Aorta (tissue), 5 donors: ENCODE results near the gene PRXL2B. TPM values are rescaled to one million over a fixed set of nuclear protein-coding genes. Genes with fewer than 3 reads are reported as not detected.
"Not testable (repeated sequence)": the region's sequence is repeated elsewhere in the genome, so short reads cannot be mapped to it uniquely, and the experiment has no call there.

Source experiments
- ATAC-seq: fragments of 200-7000 bp; cut with Tn5 transposase; one replicate; pipeline ENCODE4 v1.9.1; 2022; ENCODE audit warnings: moderate library complexity; ENCODE audit not compliant: low FRiP score
- DNase-seq, 2 donors: peaks; one replicate each; pipeline ENCODE4 v3.0.0-alpha.2; 2020
- H3K27ac ChIP-seq, 2 donors: one replicate each; pipeline ENCODE4 v1.5.1; 2013; ENCODE audit warnings: low read length in 2 of 2, mild to moderate bottlenecking in 2 of 2, moderate library complexity in 2 of 2, control low read depth in 1 of 2, inconsistent platforms in 1 of 2, low read depth in 1 of 2
- H3K27me3 ChIP-seq, 2 donors: one replicate each; pipeline ENCODE4 v1.6.1; 2013; ENCODE audit warnings: control low read depth in 1 of 2, low read length in 1 of 2, mild to moderate bottlenecking in 1 of 2, moderate library complexity in 1 of 2; ENCODE audit not compliant: insufficient read depth in 2 of 2, control insufficient read depth in 1 of 2
- H3K36me3 ChIP-seq, 2 donors: one replicate each; pipeline ENCODE4 v1.6.1; 2013; ENCODE audit warnings: control low read depth in 1 of 2, low read length in 1 of 2, mild to moderate bottlenecking in 1 of 2; ENCODE audit not compliant: insufficient read depth in 2 of 2, control insufficient read depth in 1 of 2
- H3K4me1 ChIP-seq, 2 donors: one replicate each; pipeline ENCODE4 v1.6.1; 2013; ENCODE audit warnings: low read length in 2 of 2, control low read depth in 1 of 2, mild to moderate bottlenecking in 1 of 2, moderate library complexity in 1 of 2; ENCODE audit not compliant: insufficient read depth in 2 of 2, control insufficient read depth in 1 of 2
- H3K4me3 ChIP-seq, 2 donors: one replicate each; pipeline ENCODE4 v1.5.1; 2013; ENCODE audit warnings: low read length in 2 of 2, control low read depth in 1 of 2, mild to moderate bottlenecking in 1 of 2
- H3K9me3 ChIP-seq: one replicate; pipeline ENCODE4 v1.6.1; 2013; ENCODE audit warnings: mild to moderate bottlenecking, low read length; ENCODE audit not compliant: control insufficient read depth
- WGBS, 2 donors: extraction: QIAGEN DNeasy Blood & Tissue Kit; methylation state at CpG; one replicate each; pipeline ENCODE4 v1.1.7; 2013; 5-methylcytosine and 5-hydroxymethylcytosine counted together
- intact Hi-C, 2 donors: fragments of 100-400 bp; cut with DNase I; formaldehyde crosslinking; loops; one replicate each; pipeline versions ENCODE4 v1.14.2 to v1.15.0; 2022
- polyA plus RNA-seq, 2 donors: library from polyadenylated mRNA; stranded (reverse); fragments of 200-250 nt; gene quantifications; one replicate each; pipeline ENCODE4 v1.2.3, GENCODE V29; 2013
- total RNA-seq, 2 donors: library from RNA; stranded (reverse); fragmentation: NEBNext Ultra II Directional; extraction: Animal tissue kit (Norgen Biotek cat#: 25700); gene quantifications; one replicate each; pipeline ENCODE4 v1.2.1, GENCODE V29; 2021
- donor health status: healthy with polysubstance abuse.
- donor health status: Bipolar disorder and iron deficiency.
- donor health status: DM: no; HTN: no; CAD: no.
- donor health status: DM: no; HTN: no; CAD: no.
- donor health status: DM: yes; HTN: yes; CAD: no.

PRXL2B gene
- total and polyA plus RNA-seq, 4 donors, result 6.4 to 15.1 (median 7.4) TPM

GRCh38 chr1:2548068-2548589, 38.4 kb upstream of the PRXL2B start:
- no peaks in the 10 kb centered on the region for H3K4me1 ChIP-seq
- H3K27me3 ChIP-seq, result no peaks in the 10 kb centered on the region
- no peaks in the 10 kb centered on the region for H3K9me3 ChIP-seq
- WGBS, 2 donors, result 6 to 9% methylated on average over 17 of the region's 17 CpGs
- H3K4me3 ChIP-seq, result no peak overlapping the region
- peak overlapping the region; percentile 6 to 79 for H3K27ac ChIP-seq
- DNase-seq (peak; percentile 89 to 92), ATAC-seq (peak; percentile 78)
- H3K36me3 ChIP-seq, result no peaks in the 10 kb centered on the region
- intact Hi-C loops, result loop anchor here (1.0 to 10.0 kb wide), 4 partner anchors 97 to 353 kb away; partner anchors contain the start of gene FAAP20 (in 1 of the 2)

GRCh38 chr1:2549367-2550029, 37.1 kb upstream of the PRXL2B start:
- WGBS, 2 donors, result 91 to 94% methylated on average over 23 to 26 of the region's 28 CpGs
- H3K4me3 ChIP-seq, ATAC-seq, H3K27me3 ChIP-seq, H3K4me1 ChIP-seq, DNase-seq, H3K9me3 ChIP-seq, H3K36me3 ChIP-seq: not testable (repeated sequence)
- peak overlapping the region; percentile 30 to 95 for H3K27ac ChIP-seq
- intact Hi-C loops, result loop anchor here (2.0 to 10.0 kb wide), 3 partner anchors 95 to 355 kb away; partner anchors contain the start of gene FAAP20 (in 1 of the 2)

GRCh38 chr1:2550309-2550861, 36.2 kb upstream of the PRXL2B start:
- H3K27me3 ChIP-seq, ATAC-seq, H3K4me1 ChIP-seq, H3K4me3 ChIP-seq, intact Hi-C loops, H3K9me3 ChIP-seq, H3K27ac ChIP-seq, H3K36me3 ChIP-seq, DNase-seq: not testable (repeated sequence)
- WGBS, 2 donors, result 77 to 78% methylated on average over 8 to 12 of the region's 12 CpGs

- intact Hi-C loops, DNase-seq, H3K4me1 ChIP-seq, H3K27ac ChIP-seq, H3K27me3 ChIP-seq, H3K36me3 ChIP-seq, H3K4me3 ChIP-seq, ATAC-seq, H3K9me3 ChIP-seq: not testable (repeated sequence)
- 86 to 89% methylated on average over 9 of the region's 9 CpGs for WGBS, 2 donors
Measured at GRCh38 chr1:2551544-2551943, 35.0 kb upstream of the PRXL2B start.

- Histone ChIP-seq H3K36me3 (no peaks in the 10 kb centered on the region), H3K27ac (no peak overlapping the region), H3K9me3 (no peaks in the 10 kb centered on the region), H3K4me3 (no peak overlapping the region), H3K27me3 (no peaks in the 10 kb centered on the region), H3K4me1 (no peaks in the 10 kb centered on the region)
- WGBS, 2 donors, result 94 to 95% methylated on average over 26 of the region's 26 CpGs
- DNase-seq (no peak), ATAC-seq (no peak)
- intact Hi-C loops, result no loop called here
Measured at GRCh38 chr1:2552189-2552588, 34.4 kb upstream of the PRXL2B start.

- H3K27ac ChIP-seq, H3K36me3 ChIP-seq, H3K4me1 ChIP-seq, H3K27me3 ChIP-seq, DNase-seq, H3K4me3 ChIP-seq, intact Hi-C loops, H3K9me3 ChIP-seq, ATAC-seq: not testable (repeated sequence)
- WGBS, 2 donors, result 82 to 93% methylated on average over 3 to 9 of the region's 9 CpGs
Measured at GRCh38 chr1:2553076-2553475, 33.5 kb upstream of the PRXL2B start.

GRCh38 chr1:2553871-2554620, 32.5 kb upstream of the PRXL2B start:
- intact Hi-C loops, result no loop called here
- Histone ChIP-seq H3K27ac (no peak overlapping the region), H3K36me3 (no peaks in the 10 kb centered on the region), H3K27me3 (no peaks in the 10 kb centered on the region), H3K4me3 (no peak overlapping the region), H3K4me1 (no peaks in the 10 kb centered on the region), H3K9me3 (no peaks in the 10 kb centered on the region)
- WGBS, 2 donors, result 92 to 94% methylated on average over 21 to 30 of the region's 30 CpGs
- DNase-seq, result no peak
- ATAC-seq, result no peak

GRCh38 chr1:2554621-2555387, 31.8 kb upstream of the PRXL2B start:
- 71 to 76% methylated on average over 19 of the region's 19 CpGs for WGBS, 2 donors
- Histone ChIP-seq H3K4me1 (no peaks in the 10 kb centered on the region), H3K4me3 (no peak overlapping the region), H3K27me3 (no peaks in the 10 kb centered on the region), H3K9me3 (no peaks in the 10 kb centered on the region), H3K36me3 (no peaks in the 10 kb centered on the region), H3K27ac (no peak overlapping the region)
- DNase-seq, result peak in 1 of 2 donors; percentile 64
- intact Hi-C loops, result no loop called here
- no peak for ATAC-seq
